Thoracic aorta (tissue), 2 donors: Measurements from ENCODE around the gene SETBP1. TPM values are rescaled to one million over a fixed set of nuclear protein-coding genes. Genes with fewer than 3 reads are reported as not detected.

Source experiments
- ATAC-seq: fragments of 150-250 bp; one replicate; pipeline ENCODE4 v1.8.0; 2017; ENCODE audit warnings: low read depth; ENCODE audit not compliant: insufficient number of reproducible peaks, low FRiP score
- DNase-seq: peaks from one replicate; pipeline ENCODE4 v3.0.0-alpha.2; 2020; ENCODE audit warnings: low spot score
- H3K27ac ChIP-seq, 2 donors: fragments of 200-600 bp; sonication (generic); 1 replicate in 1 of 2; 2 replicates in 1 of 2; pipeline ENCODE4 v1.5.1; 2016; ENCODE audit warnings: mild to moderate bottlenecking in 2 of 2, moderate library complexity in 2 of 2
- H3K27me3 ChIP-seq: fragments of 200-600 bp; sonication (generic); replicated peaks from 2 replicates; pipeline ENCODE4 v1.6.0; 2016; ENCODE audit warnings: mild to moderate bottlenecking; ENCODE audit not compliant: insufficient read depth
- H3K36me3 ChIP-seq: fragments of 200-600 bp; sonication (generic); one replicate; pipeline ENCODE4 v1.5.1; 2016
- H3K4me1 ChIP-seq, 2 donors: fragments of 200-600 bp; sonication (generic); 1 replicate in 1 of 2; 2 replicates in 1 of 2; pipeline versions ENCODE4 v1.5.1 to v1.6.0; 2016; ENCODE audit warnings: low read depth in 2 of 2, mild to moderate bottlenecking in 1 of 2; ENCODE audit not compliant: control insufficient read depth in 1 of 2
- H3K4me3 ChIP-seq: fragments of 200-600 bp; sonication (generic); 2 replicates; pipeline ENCODE4 v1.5.1; 2016; ENCODE audit warnings: mild to moderate bottlenecking
- H3K9me3 ChIP-seq: fragments of 200-600 bp; sonication (generic); 2 replicates; pipeline ENCODE4 v1.5.1; 2016
- total RNA-seq, 2 donors: library from RNA; depleted of rRNA; stranded (reverse); fragments of >200 nt; gene quantifications; one replicate each; pipeline versions ENCODE4 v1.1.0 to v1.2.3, GENCODE V29; 2016
- TF ChIP-seq, protein P1 (sequence below): fragments of 200-600 bp; sonication (generic); IDR thresholded peaks from one replicate; pipeline ENCODE4 v1.5.1; 2019; ENCODE audit warnings: antibody characterized with exemption

Gene SETBP1
- total RNA-seq, 2 donors from 2014 or later, result 39.3 to 50.2 TPM

- no peaks in the 10 kb centered on the region for H3K36me3 ChIP-seq
- DNase-seq, result no peak
- no peak overlapping the region for H3K4me3 ChIP-seq
- no peaks in the 10 kb centered on the region for H3K9me3 ChIP-seq
- no peak overlapping the region for H3K27ac ChIP-seq
- TF ChIP-seq, protein P1, sequence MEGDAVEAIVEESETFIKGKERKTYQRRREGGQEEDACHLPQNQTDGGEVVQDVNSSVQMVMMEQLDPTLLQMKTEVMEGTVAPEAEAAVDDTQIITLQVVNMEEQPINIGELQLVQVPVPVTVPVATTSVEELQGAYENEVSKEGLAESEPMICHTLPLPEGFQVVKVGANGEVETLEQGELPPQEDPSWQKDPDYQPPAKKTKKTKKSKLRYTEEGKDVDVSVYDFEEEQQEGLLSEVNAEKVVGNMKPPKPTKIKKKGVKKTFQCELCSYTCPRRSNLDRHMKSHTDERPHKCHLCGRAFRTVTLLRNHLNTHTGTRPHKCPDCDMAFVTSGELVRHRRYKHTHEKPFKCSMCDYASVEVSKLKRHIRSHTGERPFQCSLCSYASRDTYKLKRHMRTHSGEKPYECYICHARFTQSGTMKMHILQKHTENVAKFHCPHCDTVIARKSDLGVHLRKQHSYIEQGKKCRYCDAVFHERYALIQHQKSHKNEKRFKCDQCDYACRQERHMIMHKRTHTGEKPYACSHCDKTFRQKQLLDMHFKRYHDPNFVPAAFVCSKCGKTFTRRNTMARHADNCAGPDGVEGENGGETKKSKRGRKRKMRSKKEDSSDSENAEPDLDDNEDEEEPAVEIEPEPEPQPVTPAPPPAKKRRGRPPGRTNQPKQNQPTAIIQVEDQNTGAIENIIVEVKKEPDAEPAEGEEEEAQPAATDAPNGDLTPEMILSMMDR, result no peak
- no peak for ATAC-seq
- peaks cover 0 to 8% of the 10 kb centered on the region in 2 donors for H3K4me1 ChIP-seq
- H3K27me3 ChIP-seq, result no peaks in the 10 kb centered on the region
Observed at GRCh38 chr18:44855681-44856080, 175.0 kb downstream of the SETBP1 start.

- Histone ChIP-seq H3K27me3 (no peaks in the 10 kb centered on the region), H3K4me1 (peaks cover 0 to 8% of the 10 kb centered on the region in 2 donors), H3K4me3 (no peak overlapping the region), H3K9me3 (no peaks in the 10 kb centered on the region), H3K36me3 (no peaks in the 10 kb centered on the region), H3K27ac (no peak overlapping the region)
- ATAC-seq (no peak), DNase-seq (no peak)
- TF ChIP-seq, protein P1, result no peak
Observed at GRCh38 chr18:44856157-44856556, 175.5 kb downstream of the SETBP1 start.

DNA sequence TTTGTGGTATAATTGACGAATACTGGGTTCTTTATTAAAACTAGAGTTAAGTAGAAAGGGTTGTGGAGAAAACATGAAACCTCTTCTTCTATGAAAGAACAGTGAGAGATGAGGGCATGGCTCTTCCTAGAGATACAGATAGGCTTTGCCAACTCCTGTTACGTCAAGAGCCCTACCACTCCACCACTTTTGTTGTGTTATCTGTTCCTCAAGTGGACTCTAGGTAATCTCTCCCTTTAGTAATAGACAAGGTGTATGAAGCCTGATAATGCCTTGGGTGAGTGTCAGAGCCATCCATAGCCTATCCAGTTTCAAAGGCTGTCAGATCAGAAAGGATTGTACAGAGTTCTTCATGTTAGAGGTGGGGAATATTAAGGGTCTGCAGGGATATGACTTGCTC lies 176.4 kb downstream of the SETBP1 start:
- Histone ChIP-seq H3K9me3 (no peaks in the 10 kb centered on the region), H3K27ac (no peak overlapping the region)

GRCh38 chr18:44857744-44858491 lies 177.2 kb downstream of the SETBP1 start:
- Histone ChIP-seq H3K4me3 (no peak overlapping the region), H3K4me1 (peaks cover 0 to under 1% of the 10 kb centered on the region in 2 donors), H3K27me3 (no peaks in the 10 kb centered on the region), H3K9me3 (no peaks in the 10 kb centered on the region), H3K27ac (no peak overlapping the region), H3K36me3 (no peaks in the 10 kb centered on the region)
- TF ChIP-seq, protein P1, result no peak
- DNase-seq (no peak), ATAC-seq (no peak)

More for the DNA sequence above, 176.4 kb downstream of the SETBP1 start:
- peaks cover 0 to 8% of the 10 kb centered on the region in 2 donors for H3K4me1 ChIP-seq
- DNase-seq (no peak), ATAC-seq (no peak)
- TF ChIP-seq, protein P1, result no peak
- no peaks in the 10 kb centered on the region for H3K27me3 ChIP-seq
- no peaks in the 10 kb centered on the region for H3K36me3 ChIP-seq
- no peak overlapping the region for H3K4me3 ChIP-seq

GRCh38 chr18:44859263-44859662 lies 178.6 kb downstream of the SETBP1 start:
- Histone ChIP-seq H3K9me3 (no peaks in the 10 kb centered on the region), H3K4me1 (no peaks in the 10 kb centered on the region), H3K36me3 (no peaks in the 10 kb centered on the region), H3K27me3 (no peaks in the 10 kb centered on the region), H3K27ac (no peak overlapping the region), H3K4me3 (no peak overlapping the region)
- DNase-seq, result no peak
- TF ChIP-seq, protein P1, result no peak
- ATAC-seq, result no peak
